NCI-H2196 (cell line): ENCODE results near the gene ATE1.

Experiments used
- DNase-seq: peaks from one replicate; lab custom pipeline; 2025; ENCODE audit not compliant: unreplicated experiment; lab: John Stamatoyannopoulos, UW

Gene ATE1

DNA sequence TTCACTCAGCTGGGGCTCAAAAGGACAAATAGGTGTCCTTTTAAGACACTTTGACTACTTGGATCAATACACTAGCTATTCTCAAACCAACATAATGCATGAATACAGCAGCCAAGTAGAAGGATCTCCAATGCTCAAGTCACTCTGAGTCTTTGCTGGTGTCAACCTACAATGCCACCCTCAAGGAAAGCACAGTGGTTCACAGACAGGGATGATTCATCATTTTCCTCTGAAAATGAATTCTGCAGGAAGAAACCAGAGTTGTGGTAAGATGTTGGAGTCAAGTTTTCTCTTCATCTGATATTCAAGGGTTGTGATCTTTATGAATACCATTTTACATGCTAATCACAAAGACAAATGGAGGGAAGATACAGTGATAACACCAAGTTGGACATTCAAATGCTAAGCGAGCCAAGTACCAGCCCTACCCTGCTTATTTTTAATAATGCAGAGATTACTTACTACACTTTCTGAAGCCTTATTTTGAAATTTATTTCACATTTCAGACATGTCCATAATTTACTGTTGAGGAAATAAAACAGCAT lies 186.5 kb downstream of the ATE1 start:
- DNase-seq: no peak

DNA sequence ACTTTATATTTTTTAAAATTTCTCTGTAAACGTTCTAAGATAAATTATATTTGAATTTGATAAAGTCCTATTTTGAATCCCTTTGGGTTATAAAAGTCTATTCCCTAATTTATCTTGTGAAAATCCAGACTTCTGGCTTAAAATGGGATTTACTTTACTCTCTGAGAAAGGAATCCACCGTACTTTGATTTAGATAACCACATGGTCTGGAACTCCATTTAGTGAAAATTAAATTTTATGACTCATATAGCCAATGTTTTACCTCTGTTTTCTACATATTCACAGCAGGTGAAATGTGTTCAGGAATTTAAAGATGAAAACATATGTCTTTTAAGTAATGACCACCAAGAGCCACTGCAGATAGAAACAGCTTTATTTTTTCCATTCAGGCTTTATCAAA lies 187.8 kb downstream of the ATE1 start:
- no peak for DNase-seq

DNA sequence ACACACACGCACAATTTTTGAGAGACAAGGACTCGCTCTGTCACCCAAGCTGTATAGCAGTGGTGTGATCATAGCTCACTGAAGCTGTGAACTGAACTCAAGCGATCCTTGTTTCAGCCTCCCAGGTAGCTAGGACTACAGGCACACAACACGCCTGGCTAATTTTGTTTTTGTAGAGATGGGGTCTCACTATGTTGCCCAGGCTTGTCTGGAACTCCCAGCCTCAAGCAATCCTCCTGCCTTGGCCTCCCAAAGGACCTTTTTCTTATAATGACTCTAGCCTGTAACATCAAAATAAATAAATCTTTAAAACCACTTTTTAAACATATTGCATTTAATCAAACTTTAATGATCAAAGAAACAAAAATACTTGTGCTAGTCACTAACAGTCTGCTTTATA lies 188.7 kb downstream of the ATE1 start:
- no peak for DNase-seq

DNA sequence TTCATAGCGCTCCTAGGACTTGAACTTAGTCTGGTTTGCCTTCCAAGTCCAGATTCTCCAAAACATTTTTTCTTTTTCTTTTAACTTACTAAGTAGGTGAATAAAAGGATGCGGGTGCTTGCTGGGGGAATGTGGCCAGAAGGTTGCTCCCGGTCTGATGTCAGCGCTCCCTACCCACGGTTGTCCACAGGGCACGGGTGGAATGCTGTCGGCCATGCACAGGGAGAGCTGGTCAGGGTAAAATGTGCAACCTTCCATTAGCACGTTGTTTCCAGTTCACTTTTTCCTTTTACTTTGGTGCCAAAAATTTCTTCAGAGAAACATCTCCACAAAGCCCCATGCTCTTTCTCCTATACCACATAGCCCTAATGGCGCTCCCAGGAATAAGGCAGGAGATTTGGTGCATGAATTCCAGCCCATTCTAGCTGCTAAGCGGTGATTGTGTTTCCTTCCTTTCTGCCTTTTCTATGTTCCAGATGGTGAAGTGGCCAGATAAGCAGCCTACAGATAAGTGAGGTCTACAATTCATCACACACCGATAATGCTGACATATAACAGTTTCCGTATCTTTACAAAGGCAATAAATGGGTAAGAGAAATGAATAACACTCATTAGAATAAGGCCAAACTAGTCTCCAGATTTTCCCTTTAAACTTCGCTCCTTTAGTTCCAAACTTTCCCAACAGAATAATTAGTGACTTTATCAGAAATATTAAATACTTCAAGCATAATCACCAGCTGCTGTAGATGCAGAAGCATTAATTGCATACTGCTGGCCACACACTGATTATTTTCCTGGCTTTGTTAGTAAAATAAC lies 191.3 kb downstream of the ATE1 start:
- DNase-seq: no peak

DNA sequence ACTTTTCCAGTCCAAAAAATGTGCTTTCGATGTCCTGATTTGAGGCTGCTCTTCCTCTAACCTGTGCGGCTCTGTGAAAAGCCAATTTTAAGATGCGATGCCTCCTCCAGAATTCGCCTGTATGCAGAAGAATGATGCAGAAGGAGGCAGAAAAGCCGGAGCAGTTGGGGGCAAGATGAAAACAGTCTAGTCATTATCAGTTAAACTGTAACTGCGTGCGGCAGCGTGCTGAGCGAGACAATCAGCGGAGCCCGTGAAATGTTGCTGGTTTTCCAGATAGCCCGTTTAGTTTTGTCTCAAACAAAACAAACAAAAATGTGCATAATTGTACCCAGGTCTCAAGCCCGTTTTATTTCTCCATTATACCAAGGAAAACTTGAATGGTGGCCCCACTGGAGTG lies 192.6 kb downstream of the ATE1 start:
- no peak for DNase-seq

DNA sequence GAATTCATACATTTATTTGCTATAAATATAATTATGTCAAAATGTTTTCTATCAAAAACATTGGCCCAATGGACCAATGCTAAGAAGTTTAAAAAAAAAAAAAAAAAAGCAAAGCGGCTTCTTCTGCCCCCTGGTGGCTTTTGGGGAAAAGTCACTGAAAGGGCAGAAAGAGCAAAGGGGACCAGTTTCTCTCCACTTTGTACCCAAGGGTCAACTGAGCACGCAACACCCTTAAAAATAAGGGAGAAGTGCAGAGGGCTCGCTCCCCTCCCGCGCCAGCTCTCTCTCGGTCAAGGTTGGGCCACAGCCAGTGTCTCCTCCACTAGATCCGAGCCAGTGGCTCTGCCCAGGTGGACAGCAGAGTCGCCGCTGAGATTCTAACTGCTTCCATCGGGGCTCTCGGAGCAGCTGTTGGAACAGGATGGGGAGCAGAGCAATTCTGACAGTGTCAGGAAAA lies 193.2 kb downstream of the ATE1 start:
- peak; percentile 0 for DNase-seq

DNA sequence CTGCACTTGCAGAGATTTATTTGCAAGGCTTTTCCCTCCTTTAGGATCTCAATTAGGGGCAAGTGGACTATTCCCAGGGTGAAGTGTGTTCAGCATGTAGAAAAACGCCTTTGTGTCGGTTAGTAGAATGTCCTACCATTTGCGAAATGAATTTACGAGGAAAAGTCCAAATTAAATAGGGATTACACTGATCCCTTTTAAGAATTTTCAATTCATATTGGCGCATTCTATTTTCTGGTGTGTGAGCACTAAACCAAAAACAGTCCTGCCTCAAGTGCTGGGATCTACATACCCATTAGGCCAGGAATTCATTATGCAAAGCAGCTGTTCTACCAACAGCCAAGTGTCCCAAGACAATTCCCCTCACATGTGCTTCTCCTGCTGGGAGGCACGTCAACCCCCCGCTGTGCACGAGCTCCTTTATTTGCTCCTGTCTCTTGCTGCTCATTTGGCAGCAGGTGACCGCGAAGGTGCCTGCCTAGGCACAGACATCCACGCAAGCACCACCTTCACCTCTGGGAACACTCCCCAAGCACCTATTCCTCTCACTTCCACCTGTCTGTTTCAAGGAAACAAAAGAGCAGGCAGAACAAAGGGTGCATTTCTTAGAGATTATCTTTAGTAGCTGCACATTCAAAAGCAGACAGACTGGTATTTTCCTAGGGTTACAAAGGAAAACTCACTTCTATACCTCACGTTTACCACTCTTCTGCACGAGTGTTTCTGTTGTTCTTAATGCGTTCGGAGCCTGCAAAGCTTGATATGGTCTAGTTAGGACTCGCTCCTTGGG lies 195.0 kb downstream of the ATE1 start:
- DNase-seq: no peak

DNA sequence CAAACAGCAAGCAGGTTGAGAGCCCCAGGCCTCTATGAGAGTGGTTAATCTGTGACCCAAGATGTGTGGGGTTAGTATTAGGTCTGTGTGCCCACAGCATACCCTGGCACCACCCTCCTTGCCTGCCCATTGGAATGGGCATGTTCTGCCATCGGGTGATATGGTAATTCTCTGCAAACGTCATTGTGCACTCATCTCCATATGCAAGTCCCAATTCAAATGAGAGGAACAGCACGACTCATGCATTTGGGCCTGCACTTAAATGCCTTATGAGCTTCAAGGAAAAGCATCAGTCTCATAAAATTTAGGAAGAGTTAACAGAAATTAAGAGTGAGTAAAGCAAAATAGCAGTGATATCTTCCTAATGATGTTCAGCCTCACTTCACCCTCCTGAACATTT lies 195.7 kb downstream of the ATE1 start:
- DNase-seq: no peak

DNA sequence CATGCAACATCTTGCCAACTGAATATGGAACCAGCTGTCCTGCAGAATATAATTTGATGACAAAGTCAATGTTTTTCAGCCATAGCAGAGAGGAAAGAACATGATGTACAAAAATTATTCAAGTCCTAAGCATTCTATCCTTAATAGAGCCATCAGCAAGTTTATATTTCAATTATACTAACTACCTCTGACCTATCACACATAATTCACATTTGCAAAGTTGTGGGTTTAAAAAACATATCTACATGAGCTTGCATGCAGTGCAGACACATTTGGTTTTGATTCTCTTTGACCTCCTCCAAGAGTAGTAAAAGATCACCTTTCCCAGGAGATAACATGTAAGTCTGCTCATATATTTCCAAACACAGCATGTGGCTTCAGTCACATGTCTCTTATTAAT lies 203.5 kb downstream of the ATE1 start:
- no peak for DNase-seq

DNA sequence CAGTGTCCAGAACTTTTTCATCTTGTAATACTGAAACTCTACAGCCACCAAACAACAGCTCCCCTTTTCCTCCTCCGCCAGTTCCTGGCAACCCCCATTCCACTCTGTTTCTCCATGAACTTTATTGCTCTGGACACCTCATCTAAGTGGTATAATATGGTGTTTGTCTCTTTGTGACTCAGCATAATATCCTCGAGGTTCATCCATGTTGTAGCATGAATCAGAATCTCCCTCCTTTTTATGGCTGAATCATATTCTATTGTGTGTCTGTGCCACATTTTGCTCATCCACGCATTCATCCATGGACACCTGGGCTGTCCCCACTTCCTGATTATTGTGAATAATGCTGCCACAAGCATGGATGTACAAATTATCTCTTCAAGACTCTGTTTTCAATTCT lies 205.2 kb downstream of the ATE1 start:
- no peak for DNase-seq

DNA sequence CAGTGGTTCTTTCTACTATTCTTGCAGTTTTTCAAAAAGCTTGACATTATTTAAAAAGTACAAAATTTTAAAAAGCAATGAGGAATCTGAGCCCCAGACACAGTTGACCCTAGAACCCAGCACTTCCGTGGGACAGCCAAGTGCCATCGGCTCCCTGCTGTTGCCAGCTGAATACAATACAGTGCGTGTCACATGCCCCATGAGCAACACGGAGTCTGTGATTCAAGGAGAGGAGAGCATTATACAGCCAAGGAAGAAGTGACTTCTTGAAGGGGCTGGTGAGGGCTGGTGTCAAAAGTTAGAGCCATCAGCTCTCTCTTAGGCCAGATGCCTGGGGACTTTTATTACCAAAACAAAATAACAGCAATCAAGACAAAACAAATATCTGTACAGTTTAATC lies 206.6 kb downstream of the ATE1 start:
- DNase-seq: no peak

DNA sequence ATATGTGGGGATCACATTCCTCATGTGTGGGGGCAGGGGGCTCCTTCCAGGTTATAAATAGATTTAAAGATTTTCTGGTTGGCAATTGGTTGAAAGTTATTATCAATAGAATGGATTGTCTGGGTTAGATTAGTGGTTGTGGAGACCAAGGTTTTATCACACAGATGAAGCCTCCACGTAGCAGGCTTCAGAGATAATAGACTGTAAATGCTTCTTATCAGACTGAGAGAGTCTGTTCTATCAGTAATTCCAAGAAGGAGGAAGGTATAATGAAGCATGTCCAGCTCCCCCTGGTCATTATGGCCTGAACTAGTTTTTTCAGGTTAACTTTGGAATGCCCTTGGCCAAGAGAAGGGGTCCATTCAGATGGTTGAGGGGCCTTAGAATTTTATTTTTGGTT lies 211.9 kb downstream of the ATE1 start:
- no peak for DNase-seq

DNA sequence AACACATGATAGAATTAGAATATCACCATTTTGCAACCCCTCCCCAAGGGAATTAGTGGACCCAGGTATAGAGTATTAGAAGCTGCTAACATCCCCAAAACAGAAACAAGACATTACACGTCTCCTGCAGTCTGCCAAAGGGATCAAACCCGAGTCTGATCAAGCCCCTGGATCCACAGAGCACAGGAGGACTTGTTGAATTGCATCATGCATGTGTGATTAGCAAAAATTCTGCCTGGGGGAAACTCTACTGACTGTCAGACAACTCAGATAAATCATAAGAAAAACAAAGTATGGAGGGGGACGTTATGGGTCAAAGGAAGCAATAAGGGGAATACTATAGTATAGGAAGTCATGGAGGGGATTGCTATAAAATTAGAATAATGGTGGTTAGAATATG lies 212.8 kb downstream of the ATE1 start:
- DNase-seq: no peak

DNA sequence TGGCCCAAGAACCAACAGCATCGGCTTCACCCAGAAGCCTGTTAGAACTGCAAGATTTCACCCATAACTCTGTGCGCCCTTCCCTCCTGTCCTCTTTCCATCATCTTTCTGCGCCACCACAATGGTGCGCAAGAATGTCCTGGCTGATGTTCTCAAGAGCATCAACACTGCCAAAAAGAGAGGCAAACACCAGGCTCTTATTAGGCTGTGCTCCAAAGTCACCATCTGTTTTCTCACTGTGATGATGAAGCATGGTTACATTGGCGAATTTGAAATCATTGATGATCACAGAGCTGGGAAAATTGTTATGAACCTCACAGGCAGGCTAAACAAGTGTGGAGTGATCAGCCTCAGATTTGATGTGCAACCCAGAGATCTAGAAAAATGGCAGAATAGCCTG lies 214.3 kb downstream of the ATE1 start:
- no peak for DNase-seq

DNA sequence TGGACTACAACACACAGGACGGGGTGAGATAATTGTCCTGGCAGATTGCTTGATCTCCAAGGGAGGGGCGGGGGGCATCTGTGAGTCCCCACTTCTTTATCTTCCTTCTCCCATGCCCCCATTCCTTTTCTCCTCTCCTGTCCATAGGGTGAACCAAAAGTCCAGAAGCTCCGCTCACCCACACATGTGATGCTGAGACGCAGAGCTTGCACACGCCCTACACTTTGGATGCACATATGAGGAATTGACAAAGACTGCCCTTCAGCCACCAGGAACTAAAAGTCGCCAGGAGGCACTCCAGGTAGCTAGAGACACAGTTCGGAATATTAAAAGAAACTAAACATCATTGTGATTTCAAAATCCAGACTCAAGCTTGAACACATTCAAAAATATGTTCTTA lies 216.9 kb downstream of the ATE1 start:
- no peak for DNase-seq

DNA sequence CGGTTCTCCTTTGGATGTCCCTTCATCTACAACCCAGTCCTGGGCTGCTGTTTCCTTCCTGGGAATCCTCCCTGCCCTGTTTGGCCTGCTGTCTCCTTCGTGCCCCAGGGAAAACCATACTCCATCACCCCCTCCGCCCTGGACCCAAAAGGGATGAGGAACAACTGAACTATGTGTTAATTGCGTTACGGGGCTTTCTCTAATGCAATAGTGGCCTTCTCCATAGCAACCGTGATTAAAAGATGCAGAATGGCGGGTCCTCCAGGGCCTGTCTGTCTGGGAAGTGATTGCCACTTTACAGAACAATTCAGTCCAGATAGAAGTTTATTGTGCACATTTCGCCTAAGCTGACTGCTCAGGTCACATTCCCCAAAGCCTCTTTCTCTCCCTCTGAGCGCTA lies 217.6 kb downstream of the ATE1 start:
- DNase-seq: no peak

DNA sequence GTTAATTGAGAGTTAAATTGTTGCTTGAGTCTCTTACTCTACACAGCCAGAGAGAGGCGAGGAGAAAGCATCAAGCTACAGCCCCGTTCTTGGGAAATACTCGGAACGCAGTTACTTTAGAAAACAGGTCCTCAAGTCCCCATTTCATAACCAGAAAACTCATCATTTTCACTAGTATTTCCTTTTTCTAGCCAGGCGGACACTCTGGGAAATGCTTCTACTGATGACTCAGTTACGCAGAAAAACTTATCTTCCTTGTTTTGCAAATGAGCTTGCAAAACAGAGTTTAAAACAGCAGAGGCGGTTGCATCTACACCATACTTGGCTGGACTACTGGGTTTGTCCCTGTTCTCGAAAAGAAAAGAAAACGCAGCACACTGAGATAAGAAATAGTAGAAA lies 218.2 kb downstream of the ATE1 start:
- DNase-seq: no peak

DNA sequence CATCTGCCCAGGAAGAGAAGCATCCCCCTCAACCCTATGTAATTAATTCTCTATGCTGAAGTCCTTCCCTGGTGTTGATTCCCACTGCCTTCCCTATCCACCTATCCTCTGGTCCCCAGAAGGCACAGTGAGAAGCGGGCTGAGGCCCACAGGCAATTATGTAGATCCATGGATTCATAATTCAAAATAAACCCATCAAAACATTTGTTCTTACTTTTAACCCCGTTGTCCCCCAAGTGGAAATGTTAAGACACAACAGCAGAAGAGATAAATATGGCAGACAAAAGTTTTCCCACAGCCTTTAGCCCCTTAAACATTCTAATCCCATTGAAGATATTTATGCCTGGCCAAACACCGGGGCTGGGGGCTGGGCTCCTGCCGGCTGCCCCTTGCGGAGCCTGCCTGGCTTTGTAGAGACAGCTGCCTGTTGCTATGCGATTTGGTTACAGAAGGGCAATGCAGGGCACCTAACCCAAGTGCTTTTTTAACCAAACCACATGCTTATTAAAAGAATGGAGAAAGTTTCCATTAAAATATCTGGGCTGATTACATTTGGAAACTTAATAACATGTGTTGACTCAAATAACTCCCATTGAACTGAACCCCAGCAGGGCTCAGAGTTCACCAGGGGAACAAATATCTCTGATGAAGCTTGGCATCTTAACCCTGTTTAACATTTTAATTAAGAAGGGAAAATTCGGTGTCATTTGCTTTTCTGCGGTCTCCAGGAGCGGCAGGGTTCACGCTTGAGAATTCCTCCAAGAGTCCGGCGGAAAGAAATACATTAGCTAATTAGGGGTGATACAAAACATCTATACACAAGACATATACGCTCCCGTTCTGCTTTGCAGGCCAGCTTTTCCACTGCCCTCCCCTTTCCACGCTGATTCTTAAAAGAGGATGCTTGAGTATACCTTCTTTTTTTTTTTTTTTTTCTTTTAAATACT lies 218.8 kb downstream of the ATE1 start:
- no peak for DNase-seq

DNA sequence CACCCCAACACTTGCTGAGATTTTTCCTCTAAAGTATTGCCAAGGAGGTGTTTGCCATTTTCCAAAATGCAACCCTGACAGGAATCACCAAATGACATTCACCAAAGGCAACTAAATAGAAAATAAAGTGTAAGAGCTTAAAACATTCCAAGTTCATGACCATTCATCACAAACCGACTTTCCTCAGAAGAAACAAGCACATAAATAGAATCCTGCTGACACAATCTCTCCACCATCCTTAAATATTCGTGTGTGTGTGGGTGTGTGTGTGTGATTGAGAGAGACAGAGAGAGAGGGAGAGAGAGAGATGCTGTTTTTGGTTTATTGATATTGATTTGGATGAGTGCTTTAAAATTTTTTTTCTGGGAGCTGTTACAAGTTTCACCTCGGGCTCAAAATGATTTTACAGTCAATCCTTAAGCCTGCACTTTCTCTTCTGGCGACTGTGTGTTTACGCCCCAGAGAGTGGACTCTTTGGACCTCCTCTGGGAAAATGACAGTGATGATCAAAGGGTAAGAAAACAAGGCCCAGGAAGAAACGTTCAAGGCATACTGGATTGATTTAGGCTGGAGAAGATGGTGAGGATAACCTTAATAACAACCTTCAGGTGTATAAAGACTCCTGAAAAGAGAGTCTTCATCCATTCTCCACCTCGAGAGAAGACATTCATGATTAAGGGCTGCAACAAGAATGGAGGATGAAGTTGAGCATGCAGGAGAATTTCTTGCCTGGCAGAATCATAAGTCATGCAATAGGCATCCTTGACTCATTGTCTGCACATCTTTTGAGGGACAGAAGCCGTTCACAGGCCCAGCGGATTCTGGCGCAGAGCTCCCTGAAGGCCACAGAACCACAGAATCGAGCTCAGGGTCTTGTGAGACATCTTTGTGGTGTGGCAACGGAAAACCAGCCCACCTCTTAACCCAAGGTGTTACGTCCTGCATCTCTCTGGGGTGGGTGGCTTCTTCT lies 225.2 kb downstream of the ATE1 start:
- DNase-seq: no peak

DNA sequence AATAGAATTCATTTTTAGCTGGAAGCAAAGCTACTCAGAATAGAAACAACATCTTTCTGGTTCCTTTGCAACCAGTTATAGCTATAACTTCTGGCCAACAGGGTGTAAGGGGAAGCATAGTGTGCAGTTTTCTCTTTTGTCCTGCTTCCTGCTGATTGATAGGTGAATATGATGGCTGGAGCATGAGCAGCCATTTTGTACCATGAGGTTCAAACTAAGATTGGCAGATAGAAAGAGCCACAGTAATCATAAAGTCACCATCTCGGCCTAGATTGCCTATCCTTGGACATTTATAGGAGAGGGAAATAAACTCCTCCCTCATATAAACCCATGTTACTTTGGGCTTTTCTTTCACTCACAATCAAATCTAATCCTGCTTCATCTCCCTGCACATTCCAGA lies 227.4 kb downstream of the ATE1 start:
- DNase-seq: no peak
